H1 (cell line): ENCODE measurements around the gene LARP1. TPM values are rescaled to one million over a fixed set of nuclear protein-coding genes. Genes with fewer than 3 reads are reported as not detected.
A peak's percentile ranks its signal among the peaks of the same experiment; 100 is the strongest.

Experiments used
- CTCF ChIA-PET: fragments of 300-600 bp; sonication (Branson Sonifier 250); formaldehyde crosslinking; loops from one replicate; lab custom pipeline; 2021; ENCODE audit not compliant: partially characterized antibody; lab: Charles Lee
- POLR2A ChIA-PET: fragments of 300-600 bp; sonication (Branson Sonifier 250); formaldehyde crosslinking; loops from one replicate; lab custom pipeline; 2021; ENCODE audit warnings: inconsistent platforms; ENCODE audit not compliant: partially characterized antibody; lab: Charles Lee
- DNase-seq, 2 experiments: peaks; one replicate each; pipeline versions ENCODE4 v3.0.0 to v3.0.0-alpha.2; 2010 to 2022; ENCODE audit warnings: low spot score in 2 of 2, low read depth in 1 of 2, mixed read lengths in 1 of 2
- FAIRE-seq: peaks from 2 replicates; lab custom pipeline; 2011; peaks lifted over from hg19 to GRCh38; lab: Jason Lieb, UNC
- H2AFZ ChIP-seq: 2 replicates; pipeline ENCODE4 v1.8.1; 2012; ENCODE audit warnings: low read length, inconsistent platforms
- H2AK5ac ChIP-seq: 2 replicates; pipeline ENCODE4 v1.6.1; 2013; ENCODE audit warnings: low read depth, low read length
- H2BK120ac ChIP-seq: replicated peaks from 2 replicates; pipeline ENCODE3; 2013; ENCODE audit warnings: low read depth, low read length, inconsistent platforms
- H2BK12ac ChIP-seq: 2 replicates; pipeline ENCODE4 v1.6.1; 2013; ENCODE audit warnings: low read depth, low read length
- H2BK15ac ChIP-seq: 2 replicates; pipeline ENCODE4 v1.6.1; 2013; ENCODE audit warnings: low read length
- H2BK20ac ChIP-seq: 2 replicates; pipeline ENCODE4 v1.6.1; 2013; ENCODE audit warnings: low read length
- H2BK5ac ChIP-seq: 2 replicates; pipeline ENCODE4 v1.6.1; 2013; ENCODE audit warnings: low read depth, low read length
- H3K14ac ChIP-seq: 2 replicates; pipeline ENCODE4 v1.6.1; 2013; ENCODE audit warnings: inconsistent platforms; ENCODE audit not compliant: insufficient read length
- H3K18ac ChIP-seq: 2 replicates; pipeline ENCODE4 v1.6.1; 2013; ENCODE audit warnings: low read length; ENCODE audit errors: extremely low read depth
- H3K23ac ChIP-seq: 2 replicates; pipeline ENCODE4 v1.6.1; 2013; ENCODE audit warnings: inconsistent platforms; ENCODE audit not compliant: insufficient read length
- H3K23me2 ChIP-seq: 2 replicates; pipeline ENCODE4 v1.6.1; 2013; ENCODE audit warnings: low read depth, low read length
- H3K27ac ChIP-seq: 2 replicates; pipeline ENCODE4 v1.6.1; 2011; ENCODE audit warnings: low read depth, low read length, inconsistent platforms
- H3K27me3 ChIP-seq, 4 experiments: replicated peaks in 1 of 4; 1 replicate in 1 of 4; 2 replicates in 3 of 4; pipeline versions ENCODE4 v1.6.1 to v1.8.1; 2011 to 2013; ENCODE audit warnings: low read length in 3 of 4, mild to moderate bottlenecking in 3 of 4, inconsistent platforms in 2 of 4, mixed read lengths in 2 of 4, moderate library complexity in 1 of 4; ENCODE audit not compliant: control insufficient read depth in 3 of 4, insufficient read depth in 3 of 4; ENCODE audit errors: extremely low read depth in 1 of 4
- H3K36me3 ChIP-seq, 4 experiments: 2 replicates each; pipeline versions ENCODE4 v1.6.1 to v1.8.1; 2011 to 2013; ENCODE audit warnings: mild to moderate bottlenecking in 4 of 4, low read length in 3 of 4, moderate library complexity in 2 of 4, control low read depth in 1 of 4, inconsistent platforms in 1 of 4; ENCODE audit not compliant: insufficient read depth in 4 of 4, control insufficient read depth in 2 of 4
- H3K4ac ChIP-seq: replicated peaks from 2 replicates; pipeline ENCODE3; 2013; ENCODE audit warnings: low read length, low read depth, mixed read lengths, inconsistent platforms; ENCODE audit not compliant: insufficient read length
- H3K4me1 ChIP-seq, 4 experiments: replicated peaks in 1 of 4; 1 replicate in 1 of 4; 2 replicates in 3 of 4; pipeline versions ENCODE4 v1.6.1 to v1.8.1; 2011 to 2013; ENCODE audit warnings: low read length in 3 of 4, inconsistent platforms in 2 of 4, mixed read lengths in 1 of 4; ENCODE audit not compliant: insufficient read depth in 4 of 4, control insufficient read depth in 3 of 4
- H3K4me2 ChIP-seq, 2 experiments: 2 replicates each; pipeline versions ENCODE4 v1.6.1 to v1.8.1; 2011 to 2013; ENCODE audit warnings: low read depth in 2 of 2, low read length in 2 of 2, control low read depth in 1 of 2, inconsistent platforms in 1 of 2, mild to moderate bottlenecking in 1 of 2; ENCODE audit not compliant: insufficient read depth in 1 of 2
- H3K4me3 ChIP-seq, 4 experiments: fragments of 200-600, 300-600 bp in 1 of 4; sonication (generic), shearing (Covaris generic), sonication (Bioruptor Twin) in 1 of 4; 2 replicates each; pipeline versions ENCODE4 v1.5.1 to v1.8.1; 2011 to 2016; ENCODE audit warnings: low read length in 4 of 4, low read depth in 3 of 4, control low read depth in 2 of 4, inconsistent platforms in 2 of 4, mild to moderate bottlenecking in 2 of 4, mixed read lengths in 1 of 4, moderate library complexity in 1 of 4; ENCODE audit not compliant: insufficient read depth in 2 of 4; ENCODE audit errors: extremely low read depth in 1 of 4
- H3K56ac ChIP-seq: replicated peaks from 2 replicates; pipeline ENCODE3; 2013; ENCODE audit warnings: low read depth, mild to moderate bottlenecking, mixed read lengths, low read length, inconsistent platforms; ENCODE audit not compliant: insufficient read length
- H3K79me1 ChIP-seq: 2 replicates; pipeline ENCODE4 v1.6.1; 2013; ENCODE audit warnings: low read depth, low read length, control low read depth
- H3K79me2 ChIP-seq, 2 experiments: 2 replicates each; pipeline versions ENCODE4 v1.6.1 to v1.8.1; 2012 to 2013; ENCODE audit warnings: low read length in 2 of 2, mild to moderate bottlenecking in 2 of 2, inconsistent platforms in 1 of 2; ENCODE audit not compliant: insufficient read depth in 2 of 2, control insufficient read depth in 1 of 2
- H3K9ac ChIP-seq, 4 experiments: replicated peaks in 1 of 4; 1 replicate in 1 of 4; 2 replicates in 3 of 4; pipeline versions ENCODE4 v1.6.1 to v1.8.1; 2011 to 2013; ENCODE audit warnings: low read depth in 3 of 4, low read length in 3 of 4, control low read depth in 2 of 4, mild to moderate bottlenecking in 2 of 4, moderate library complexity in 2 of 4, inconsistent platforms in 1 of 4; ENCODE audit errors: extremely low read depth in 1 of 4
- H3K9me3 ChIP-seq, 2 experiments: 2 replicates each; pipeline versions ENCODE4 v1.6.1 to v1.8.1; 2012 to 2013; ENCODE audit warnings: mild to moderate bottlenecking in 2 of 2, moderate library complexity in 2 of 2, control low read depth in 1 of 2, inconsistent platforms in 1 of 2, low read depth in 1 of 2, low read length in 1 of 2, mixed read lengths in 1 of 2; ENCODE audit not compliant: insufficient read depth in 2 of 2
- H4K20me1 ChIP-seq, 2 experiments: replicated peaks in 1 of 2; 2 replicates each; pipeline versions ENCODE3 to v1.8.1; 2011 to 2013; ENCODE audit warnings: inconsistent platforms in 2 of 2, low read length in 2 of 2, mild to moderate bottlenecking in 1 of 2; ENCODE audit not compliant: insufficient read depth in 2 of 2, control insufficient read depth in 1 of 2
- H4K5ac ChIP-seq: 2 replicates; pipeline ENCODE4 v1.6.1; 2013; ENCODE audit warnings: low read length, low read depth, mixed read lengths, inconsistent platforms; ENCODE audit not compliant: insufficient read length
- H4K8ac ChIP-seq: 2 replicates; pipeline ENCODE4 v1.8.0; 2013; ENCODE audit warnings: mild to moderate bottlenecking, moderate library complexity, low read length, inconsistent platforms; ENCODE audit not compliant: insufficient read depth; ENCODE audit errors: extremely low read depth
- H4K91ac ChIP-seq: replicated peaks from 2 replicates; pipeline ENCODE3; 2013; ENCODE audit warnings: low read length, mixed read lengths, inconsistent platforms; ENCODE audit not compliant: insufficient read length
- BRCA1 ChIP-seq: IDR thresholded peaks from 2 replicates; pipeline ENCODE4 v1.6.1; 2012; ENCODE audit warnings: low read depth, low read length, improper control_type of control experiment
- CBX5 ChIP-seq: fragments of 300-800, 300-1000 bp; sonication (generic); IDR thresholded peaks from 2 replicates; pipeline ENCODE4 v1.7.1; 2016; ENCODE audit warnings: antibody characterized with exemption, low read length, low read depth
- JUN ChIP-seq: IDR thresholded peaks from 2 replicates; pipeline ENCODE4 v1.6.1; 2011; ENCODE audit warnings: low read depth, mild to moderate bottlenecking, improper control_type of control experiment, low read length
- POLR2AphosphoS5 ChIP-seq: IDR thresholded peaks from 2 replicates; pipeline ENCODE4 v1.6.1; 2011; ENCODE audit warnings: low read depth, low read length
- RFX5 ChIP-seq: IDR thresholded peaks from 2 replicates; pipeline ENCODE4 v1.6.1; 2011; ENCODE audit warnings: low read depth, low read length, improper control_type of control experiment, borderline replicate concordance
- RXRA ChIP-seq: IDR thresholded peaks from 2 replicates; pipeline ENCODE4 v1.6.1; 2011; ENCODE audit warnings: low read depth, mild to moderate bottlenecking, low read length, moderate library complexity; ENCODE audit not compliant: insufficient read depth
- SP1 ChIP-seq: IDR thresholded peaks from 2 replicates; pipeline ENCODE4 v1.6.1; 2011; ENCODE audit warnings: low read depth, low read length
- SP4 ChIP-seq: IDR thresholded peaks from 2 replicates; pipeline ENCODE4 v1.6.1; 2012; ENCODE audit warnings: low read length, inconsistent platforms
- WGBS, 2 experiments: shearing (Covaris generic) in 1 of 2; methylation state at CpG; one replicate each; pipeline versions ENCODE4 v1.1.6 to v1.1.7; 2013 to 2015; ENCODE audit warnings: low lambda C conversion rate in 2 of 2, mixed read lengths in 2 of 2, inconsistent platforms in 1 of 2, low coverage in 1 of 2, missing lambda C conversion rate in 1 of 2; ENCODE audit not compliant: insufficient replicate concordance in 2 of 2, insufficient coverage in 1 of 2, insufficient read length in 1 of 2; ENCODE audit errors: extremely low coverage in 1 of 2, missing lambda C conversion rate in 1 of 2; 5-methylcytosine and 5-hydroxymethylcytosine counted together
- polyA plus RNA-seq, 7 experiments: library from polyadenylated mRNA; depleted of rRNA in 3 of 7; stranded (reverse) in 5 of 7; unstranded in 2 of 7; fragments of >200 nt in 5 of 7; fragments of 200-250 nt in 2 of 7; gene quantifications; 1 replicate in 5 of 7; 2 replicates in 1 of 7; 4 replicates in 1 of 7; pipeline versions ENCODE4 v1.2.1 to v1.2.3, GENCODE V29; 2011 to 2013; ENCODE audit warnings: missing spikeins in 2 of 7, mixed read lengths in 2 of 7
- total RNA-seq: library from RNA; stranded (reverse); fragmentation: NEBNext Ultra II Directional; extraction: Animal tissue kit (Norgen Biotek cat#: 25700); gene quantifications from 2 replicates; pipeline ENCODE4 v1.2.1, GENCODE V29; 2021
- TF ChIP-seq, protein P1 (sequence below): IDR thresholded peaks from 2 replicates; pipeline ENCODE4 v1.6.1; 2012; ENCODE audit warnings: low read length, inconsistent platforms

The LARP1 gene
- total and polyA plus RNA-seq, 2 of the 8 experiments (the other 6 are each of a cell fraction or from before 2014, with no cell fraction given) = 106 to 422 TPM

DNA sequence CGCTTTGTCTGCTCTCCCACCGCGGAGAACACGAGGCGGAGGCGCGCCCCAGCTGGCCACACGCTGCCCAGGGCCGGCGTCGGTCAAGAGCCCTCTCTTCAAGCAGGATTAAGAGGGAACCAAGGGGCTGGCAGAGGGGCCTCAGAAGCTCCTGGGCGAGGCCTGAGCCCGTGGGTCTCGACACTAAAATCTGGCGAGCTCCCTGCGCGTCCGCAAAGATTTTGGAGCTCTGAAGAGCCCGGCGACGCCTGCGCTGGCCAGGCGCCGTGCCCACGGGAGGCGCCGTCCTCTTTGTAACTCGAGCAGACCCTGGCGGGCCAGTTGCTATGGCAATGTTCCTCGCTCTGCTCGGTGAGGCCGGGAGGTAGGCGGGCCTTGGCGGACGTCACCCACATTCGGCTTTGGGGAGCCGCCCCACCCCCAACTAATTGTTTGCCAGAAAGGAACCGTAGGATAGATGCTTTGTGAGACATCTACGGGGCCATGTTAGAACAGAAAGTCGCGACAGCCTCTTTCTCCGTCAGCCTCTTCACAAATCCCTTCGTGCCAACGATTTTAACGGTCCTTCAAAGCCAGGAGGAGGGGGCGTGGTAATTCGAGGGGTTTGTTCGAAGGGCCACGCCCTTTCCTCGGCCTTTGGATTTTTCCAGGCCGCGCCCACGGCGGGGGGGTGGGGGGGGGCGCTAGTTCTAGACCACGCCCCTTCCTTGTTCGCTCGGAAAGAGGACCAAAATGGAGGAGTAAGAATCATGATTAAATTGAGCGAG is 102.5 kb downstream of the LARP1 start:
- FAIRE-seq (no peak), DNase-seq (peak; percentile 79 to 93)
- H3K9me3 ChIP-seq = no peaks in the 10 kb centered on the region
- peak overlapping the region; percentile 98 for H2BK5ac ChIP-seq
- POLR2A ChIA-PET = interaction anchor here (0.6 to 2.4 kb wide), 37 partner anchors 7 to 374 kb away, joined by 3 to 21 read pairs (median 4); partner anchors contain the start of genes FAXDC2 and GEMIN5
- peaks cover 0 to 3% of the 10 kb centered on the region in 2 experiments for H4K20me1 ChIP-seq
- H3K9ac ChIP-seq = peak overlapping the region; percentile 93 to 98 (median 95)
- peak overlapping the region; percentile 97; the same call in 1 of the 2 replicates for H3K18ac ChIP-seq
- peak overlapping the region; percentile 88 for H2BK120ac ChIP-seq
- WGBS, 2 experiments = 2% methylated on average over 53 of the region's 59 CpGs; no CpG with 5 or more reads in 1 of the 2 experiments
- H3K56ac ChIP-seq = peak overlapping the region; percentile 94
- peak overlapping the region; percentile 43; the same call in 1 of the 2 replicates for H2BK12ac ChIP-seq
- peaks cover 18 to 40% of the 10 kb centered on the region in 2 experiments for H3K79me2 ChIP-seq
- H3K79me1 ChIP-seq = peaks cover 5% of the 10 kb centered on the region; the same call in 1 of the 2 replicates
- no peak overlapping the region for H2BK20ac ChIP-seq
- peak overlapping the region; percentile 83 to 92 for H3K4me2 ChIP-seq
- H2AFZ ChIP-seq = peak overlapping the region; percentile 89; the same call in 1 of the 2 replicates
- no peak overlapping the region for H3K23ac ChIP-seq
- H2BK15ac ChIP-seq = 0 out of 2 replicates have a peak overlapping the region, but pooled peaks have one; percentile 81
- CTCF ChIA-PET = interaction anchor here (0.9 to 1.9 kb wide), 9 partner anchors 14 to 227 kb away, joined by 3 to 4 read pairs (median 4); no protein-coding TSS in a partner anchor
- H3K36me3 ChIP-seq = no peaks in the 10 kb centered on the region
- H3K4me1 ChIP-seq = peaks cover 0 to 9% (median 5%) of the 10 kb centered on the region in 4 experiments; a peak in 6 of 7 replicates
- H4K5ac ChIP-seq = peak overlapping the region; percentile 98
- no peak overlapping the region for H3K14ac ChIP-seq
- peak overlapping the region; percentile 55 to 98 (median 72) for H3K4me3 ChIP-seq
- no peaks in the 10 kb centered on the region for H3K27me3 ChIP-seq
- peak overlapping the region; percentile 97 for H3K4ac ChIP-seq
- H4K91ac ChIP-seq = peak overlapping the region; percentile 97
- H3K23me2 ChIP-seq = peaks cover 7% of the 10 kb centered on the region
- H2AK5ac ChIP-seq = no peak overlapping the region
- peak overlapping the region; percentile 100 for H4K8ac ChIP-seq
- peak overlapping the region; percentile 98 for H3K27ac ChIP-seq
- TF ChIP-seq POLR2AphosphoS5 (peak; percentile 83; the same call in 1 of the 2 replicates), BRCA1 (no peak), SP4 (peak; percentile 34; the same call in 1 of the 2 replicates), JUN (no peak), SP1 (no peak; the same call in 1 of the 2 replicates), RXRA (no peak), CBX5 (no peak), RFX5 (no peak)
- TF ChIP-seq, protein P1, sequence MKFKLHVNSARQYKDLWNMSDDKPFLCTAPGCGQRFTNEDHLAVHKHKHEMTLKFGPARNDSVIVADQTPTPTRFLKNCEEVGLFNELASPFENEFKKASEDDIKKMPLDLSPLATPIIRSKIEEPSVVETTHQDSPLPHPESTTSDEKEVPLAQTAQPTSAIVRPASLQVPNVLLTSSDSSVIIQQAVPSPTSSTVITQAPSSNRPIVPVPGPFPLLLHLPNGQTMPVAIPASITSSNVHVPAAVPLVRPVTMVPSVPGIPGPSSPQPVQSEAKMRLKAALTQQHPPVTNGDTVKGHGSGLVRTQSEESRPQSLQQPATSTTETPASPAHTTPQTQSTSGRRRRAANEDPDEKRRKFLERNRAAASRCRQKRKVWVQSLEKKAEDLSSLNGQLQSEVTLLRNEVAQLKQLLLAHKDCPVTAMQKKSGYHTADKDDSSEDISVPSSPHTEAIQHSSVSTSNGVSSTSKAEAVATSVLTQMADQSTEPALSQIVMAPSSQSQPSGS = peak; percentile 62; the same call in 1 of the 2 replicates
